Measurements from ENCODE around the gene ERP44.
"Not testable (repeated sequence)": the region's sequence is repeated elsewhere in the genome, so short reads cannot be mapped to it uniquely, and the experiment has no call there.

ERP44 gene

DNA sequence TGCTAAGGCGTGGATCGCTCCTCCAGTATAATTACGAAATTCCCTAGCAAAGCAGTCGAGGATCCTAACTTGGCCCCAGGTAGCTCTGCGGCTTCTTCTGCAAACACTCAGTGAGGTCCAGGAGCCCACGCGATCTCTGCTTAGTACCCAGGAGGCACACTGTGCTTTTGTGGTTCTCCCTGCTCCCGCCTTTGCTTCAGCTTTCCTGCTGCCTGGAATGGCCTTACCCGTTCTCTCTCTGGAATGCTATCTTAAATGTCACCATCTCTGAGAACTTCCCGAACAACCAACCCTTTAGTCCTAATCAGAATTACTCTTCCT, 882 bp upstream of the ERP44 start:
- DNase-seq (ENCODE audit: insufficient read length, low spot score): no peak
- no peak for FAIRE-seq
- TF ChIP-seq, protein P1, sequence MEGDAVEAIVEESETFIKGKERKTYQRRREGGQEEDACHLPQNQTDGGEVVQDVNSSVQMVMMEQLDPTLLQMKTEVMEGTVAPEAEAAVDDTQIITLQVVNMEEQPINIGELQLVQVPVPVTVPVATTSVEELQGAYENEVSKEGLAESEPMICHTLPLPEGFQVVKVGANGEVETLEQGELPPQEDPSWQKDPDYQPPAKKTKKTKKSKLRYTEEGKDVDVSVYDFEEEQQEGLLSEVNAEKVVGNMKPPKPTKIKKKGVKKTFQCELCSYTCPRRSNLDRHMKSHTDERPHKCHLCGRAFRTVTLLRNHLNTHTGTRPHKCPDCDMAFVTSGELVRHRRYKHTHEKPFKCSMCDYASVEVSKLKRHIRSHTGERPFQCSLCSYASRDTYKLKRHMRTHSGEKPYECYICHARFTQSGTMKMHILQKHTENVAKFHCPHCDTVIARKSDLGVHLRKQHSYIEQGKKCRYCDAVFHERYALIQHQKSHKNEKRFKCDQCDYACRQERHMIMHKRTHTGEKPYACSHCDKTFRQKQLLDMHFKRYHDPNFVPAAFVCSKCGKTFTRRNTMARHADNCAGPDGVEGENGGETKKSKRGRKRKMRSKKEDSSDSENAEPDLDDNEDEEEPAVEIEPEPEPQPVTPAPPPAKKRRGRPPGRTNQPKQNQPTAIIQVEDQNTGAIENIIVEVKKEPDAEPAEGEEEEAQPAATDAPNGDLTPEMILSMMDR (IDR thresholded peaks at IDR 0.05; ENCODE audit: insufficient read depth, missing control alignments): no peak

DNA sequence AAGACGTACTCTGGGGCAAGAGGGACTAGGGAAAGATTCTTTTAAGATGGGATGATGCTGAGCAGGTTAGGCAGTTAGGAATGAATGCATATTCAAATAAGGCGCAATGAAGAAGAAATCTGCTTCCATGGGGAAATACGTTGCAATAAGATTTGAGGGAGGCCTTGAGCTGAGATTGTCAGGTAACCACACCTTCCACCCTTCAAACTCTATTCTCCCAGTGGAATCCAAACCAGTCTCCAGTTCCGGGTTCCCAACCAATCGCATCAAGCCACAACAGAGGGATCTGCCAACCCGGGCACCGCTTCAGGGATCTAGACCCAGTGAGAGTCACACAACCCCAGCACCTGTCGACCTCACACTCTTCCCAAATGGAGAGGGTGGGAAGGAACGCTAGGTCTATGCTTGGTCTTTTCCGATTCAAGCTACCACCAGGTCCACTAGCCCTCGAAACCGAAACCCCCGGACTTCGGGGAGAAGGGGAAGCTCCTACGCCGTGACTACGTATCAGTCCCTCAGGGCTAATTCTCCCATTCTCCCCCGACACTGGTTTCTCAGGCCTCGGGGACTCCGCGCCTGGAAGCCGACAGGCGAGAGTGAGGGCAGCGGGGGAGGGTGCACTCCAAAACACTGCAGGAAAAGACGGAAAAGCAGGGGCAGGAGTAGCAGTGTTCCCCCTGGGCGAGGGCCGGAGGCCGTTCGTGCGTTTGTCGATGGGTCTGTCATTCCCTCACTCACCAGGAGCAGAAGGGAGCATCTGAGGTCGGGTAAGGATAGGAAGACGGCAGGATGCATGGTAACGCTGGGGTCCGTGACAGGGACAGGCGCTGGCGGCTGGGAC, 534 bp downstream of the ERP44 start:
- TF ChIP-seq, protein P1 (IDR thresholded peaks at IDR 0.05; ENCODE audit: insufficient read depth, missing control alignments): no peak
- FAIRE-seq (no peak), DNase-seq (ENCODE audit: insufficient read length, low spot score) (no peak)

DNA sequence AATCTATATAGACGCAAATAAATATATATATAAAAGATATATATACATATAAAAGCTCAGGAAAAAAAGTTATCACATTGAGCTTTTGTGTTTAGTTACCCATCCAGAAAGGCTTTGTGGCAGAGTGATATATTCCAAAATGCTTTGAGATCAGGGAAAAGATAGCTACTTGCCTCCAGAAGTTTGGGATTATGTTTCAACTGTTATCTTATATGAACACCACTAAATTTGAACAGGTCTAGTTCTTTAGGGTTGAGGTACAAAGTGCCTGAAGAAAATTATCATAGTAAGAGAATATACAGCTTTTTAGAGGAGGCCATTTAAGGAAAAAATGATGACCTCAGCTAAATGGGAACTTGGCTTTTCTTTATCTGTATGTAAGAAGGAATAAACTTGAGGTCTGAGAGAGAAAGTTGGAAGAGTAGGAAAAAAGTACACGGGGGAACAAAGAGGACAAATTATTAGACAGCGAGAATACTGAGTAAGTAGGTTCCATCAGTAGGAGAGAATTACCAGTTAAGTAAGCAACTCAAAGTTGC, 2.4 kb downstream of the ERP44 start:
- FAIRE-seq (no peak), DNase-seq (ENCODE audit: insufficient read length, low spot score) (no peak)
- TF ChIP-seq, protein P1 (IDR thresholded peaks at IDR 0.05; ENCODE audit: insufficient read depth, missing control alignments): no peak

DNA sequence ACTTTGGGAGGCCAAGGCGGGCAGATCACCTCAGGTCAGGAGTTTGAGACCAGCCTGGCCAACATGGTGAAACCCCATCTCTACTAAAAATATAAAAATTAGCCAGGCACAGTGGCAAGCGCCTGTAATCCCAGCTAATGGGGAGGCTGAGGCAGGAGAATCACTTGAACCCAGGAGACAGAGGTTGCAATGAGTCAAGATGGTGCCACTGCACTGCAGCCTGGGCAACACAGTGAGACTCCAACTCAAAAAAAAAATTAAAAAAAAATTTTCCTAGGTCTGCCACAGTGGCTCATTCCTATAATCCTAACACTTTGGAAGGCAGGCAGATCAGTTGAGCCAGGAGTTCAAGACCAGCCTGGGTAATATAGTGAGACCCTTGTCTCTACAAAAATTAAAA, 4.4 kb downstream of the ERP44 start:
- FAIRE-seq; DNase-seq (ENCODE audit: insufficient read length, low spot score): not testable (repeated sequence)

DNA sequence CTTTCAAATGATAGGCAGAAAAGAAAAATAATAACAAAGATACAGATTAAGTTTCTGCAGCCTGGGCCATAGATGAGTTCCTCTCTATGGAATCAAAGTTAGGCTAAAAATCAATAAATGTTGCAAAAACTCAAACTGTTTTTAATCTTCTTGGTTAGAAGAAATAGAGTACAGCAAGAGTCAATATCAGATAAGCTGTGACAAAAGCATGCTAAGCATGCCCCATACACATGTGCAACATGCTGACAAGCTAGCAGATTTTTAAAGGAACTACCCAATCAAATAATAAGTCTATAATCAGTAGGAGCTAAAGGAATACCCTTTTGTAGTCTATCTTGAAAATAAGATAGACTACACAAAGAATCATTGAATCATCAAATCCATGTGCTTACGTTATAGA, 6.7 kb downstream of the ERP44 start:
- TF ChIP-seq, protein P1 (IDR thresholded peaks at IDR 0.05; ENCODE audit: insufficient read depth, missing control alignments): no peak
- DNase-seq (ENCODE audit: insufficient read length, low spot score) (no peak), FAIRE-seq (no peak)

DNA sequence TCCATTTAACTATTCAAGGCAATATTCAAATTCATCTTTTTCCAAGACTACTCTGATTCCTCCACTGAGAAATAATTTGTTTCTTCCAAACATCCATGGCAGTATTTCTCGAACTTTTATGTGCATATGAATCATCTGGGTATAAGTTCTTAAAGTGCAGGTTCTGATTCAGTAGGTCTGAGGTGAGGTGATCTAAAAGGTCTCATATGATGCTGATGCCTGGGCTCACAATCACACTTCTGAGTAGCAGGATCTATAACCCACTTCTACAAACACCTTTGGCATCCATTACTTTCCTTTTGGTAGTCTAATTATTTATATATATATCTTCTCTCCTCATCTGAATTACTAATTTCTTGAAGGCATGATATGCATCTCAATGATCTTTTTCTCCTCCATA, 7.2 kb downstream of the ERP44 start:
- no peak for FAIRE-seq
- no peak for DNase-seq (ENCODE audit: insufficient read length, low spot score)
- TF ChIP-seq, protein P1 (IDR thresholded peaks at IDR 0.05; ENCODE audit: insufficient read depth, missing control alignments): no peak

DNA sequence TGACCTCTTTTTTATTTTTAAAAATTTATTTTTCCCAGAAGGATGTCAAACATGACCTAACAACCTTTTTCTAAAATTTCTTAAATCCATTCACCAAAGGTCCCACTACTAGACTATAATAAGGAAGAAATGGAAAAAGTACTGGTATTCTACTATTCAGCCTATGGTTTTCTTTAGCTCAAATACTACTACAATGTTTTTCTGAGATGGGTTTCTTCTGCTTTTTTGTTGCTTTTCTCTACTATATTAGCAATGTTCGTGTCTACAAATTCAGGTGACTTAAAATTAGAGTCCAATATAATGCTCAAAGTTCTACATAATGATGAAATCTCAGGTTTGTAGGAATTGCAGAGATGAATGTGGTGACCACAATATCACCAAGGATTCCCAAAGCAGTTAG, 7.9 kb downstream of the ERP44 start:
- DNase-seq (ENCODE audit: insufficient read length, low spot score): no peak
- FAIRE-seq: no peak
- TF ChIP-seq, protein P1 (IDR thresholded peaks at IDR 0.05; ENCODE audit: insufficient read depth, missing control alignments): no peak
